Measurements from ENCODE around the gene AP2B1.

The AP2B1 gene

DNA sequence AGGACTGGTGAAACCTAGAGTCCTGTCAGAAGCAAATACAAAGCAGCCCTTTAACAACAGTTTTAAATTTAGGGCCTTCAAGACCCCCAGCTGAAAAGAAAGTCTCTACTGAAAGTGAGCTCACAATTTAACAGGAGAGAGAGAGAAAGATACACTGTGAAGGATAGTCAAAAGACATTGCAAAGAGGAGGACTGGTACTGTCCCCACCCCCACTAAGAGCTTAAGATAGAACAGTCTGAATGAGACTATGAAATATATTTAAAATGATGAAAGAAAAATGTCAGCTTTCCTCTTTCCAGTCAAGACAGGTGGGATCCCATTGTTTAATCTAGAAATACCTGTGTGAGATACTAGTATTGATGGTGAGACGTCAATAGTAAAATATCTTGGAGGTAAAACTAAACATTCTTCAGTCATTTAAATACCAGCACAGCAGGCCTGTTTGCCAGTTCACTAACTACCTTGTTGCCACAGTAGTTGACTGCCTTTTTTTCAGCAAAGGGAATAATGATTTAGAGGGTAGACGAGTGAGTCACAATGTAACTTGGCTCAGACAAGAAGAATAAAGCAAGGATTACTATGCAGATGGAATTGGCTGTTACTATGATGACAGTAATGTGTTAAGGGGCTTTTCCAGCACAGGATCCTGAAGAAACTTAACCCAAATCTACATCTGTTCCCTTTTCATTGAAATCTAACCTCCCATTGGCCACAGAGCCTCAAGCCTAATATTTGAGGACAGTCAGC is 97.1 kb downstream of the AP2B1 start:
- Histone ChIP-seq H3K9me3 (ENCODE audit: insufficient read depth, low read length) (no peaks in the 10 kb centered on the region), H3K9me2 (replicated peaks; ENCODE audit: insufficient read depth, low read length) (no peaks in the 10 kb centered on the region), H3F3A (ENCODE audit: insufficient read depth) (no peaks in the 10 kb centered on the region), H2AFZ (ENCODE audit: low read depth, low read length, severe bottlenecking) (no peak overlapping the region), H3K4me2 (ENCODE audit: low read depth, low read length, poor library complexity, severe bottlenecking) (no peak overlapping the region), H3K36me3 (ENCODE audit: low read length) (0 out of 2 replicates have a peak, but pooled peaks cover 12% of the 10 kb centered on the region), H3K79me2 (ENCODE audit: insufficient read depth, low read length) (no peaks in the 10 kb centered on the region), H3K9ac (ENCODE audit: low read length) (no peak overlapping the region), H3K27me3 (ENCODE audit: low read length) (no peaks in the 10 kb centered on the region), H3K4me3 (ENCODE audit: insufficient read depth, low read length, poor library complexity, severe bottlenecking) (no peak overlapping the region), H3K27ac (ENCODE audit: low read depth, low read length) (no peak overlapping the region), H4K20me1 (ENCODE audit: low read depth, low read length) (no peaks in the 10 kb centered on the region)
- TF ChIP-seq EZH2phosphoT487 (conservative IDR thresholded peaks at IDR 0.05; ENCODE audit: low read length): no peak
- no peak for TF ChIP-seq CTCF (IDR thresholded peaks at IDR 0.05; ENCODE audit: insufficient read depth, low read length, poor library complexity, severe bottlenecking)

- H3K4me2 ChIP-seq (ENCODE audit: low read depth, low read length, poor library complexity, severe bottlenecking): no peak overlapping the region
- no peak overlapping the region for H2AFZ ChIP-seq (ENCODE audit: low read depth, low read length, severe bottlenecking)
- H3K36me3 ChIP-seq (ENCODE audit: low read length): 0 out of 2 replicates have a peak, but pooled peaks cover 3% of the 10 kb centered on the region
- no peaks in the 10 kb centered on the region for H3F3A ChIP-seq (ENCODE audit: insufficient read depth)
- H3K27ac ChIP-seq (ENCODE audit: low read depth, low read length): no peak overlapping the region
- H4K20me1 ChIP-seq (ENCODE audit: low read depth, low read length): no peaks in the 10 kb centered on the region
- H3K27me3 ChIP-seq (ENCODE audit: low read length): no peaks in the 10 kb centered on the region
- H3K9me3 ChIP-seq (ENCODE audit: insufficient read depth, low read length): no peaks in the 10 kb centered on the region
- H3K79me2 ChIP-seq (ENCODE audit: insufficient read depth, low read length): no peaks in the 10 kb centered on the region
- TF ChIP-seq CTCF (IDR thresholded peaks at IDR 0.05; ENCODE audit: insufficient read depth, low read length, poor library complexity, severe bottlenecking): no peak
- TF ChIP-seq EZH2phosphoT487 (conservative IDR thresholded peaks at IDR 0.05; ENCODE audit: low read length): no peak
- H3K9me2 ChIP-seq (replicated peaks; ENCODE audit: insufficient read depth, low read length): no peaks in the 10 kb centered on the region
- H3K9ac ChIP-seq (ENCODE audit: low read length): no peak overlapping the region
- no peak overlapping the region for H3K4me3 ChIP-seq (ENCODE audit: insufficient read depth, low read length, poor library complexity, severe bottlenecking)
Observed at GRCh38 chr17:35692512-35693210, 105.5 kb downstream of the AP2B1 start.

GRCh38 chr17:35693662-35694061 is 106.5 kb downstream of the AP2B1 start:
- TF ChIP-seq CTCF (IDR thresholded peaks at IDR 0.05; ENCODE audit: insufficient read depth, low read length, poor library complexity, severe bottlenecking) (no peak), EZH2phosphoT487 (conservative IDR thresholded peaks at IDR 0.05; ENCODE audit: low read length) (no peak)
- H3F3A ChIP-seq (ENCODE audit: insufficient read depth): no peaks in the 10 kb centered on the region
- no peaks in the 10 kb centered on the region for H3K79me2 ChIP-seq (ENCODE audit: insufficient read depth, low read length)
- H4K20me1 ChIP-seq (ENCODE audit: low read depth, low read length): no peaks in the 10 kb centered on the region
- no peaks in the 10 kb centered on the region for H3K9me2 ChIP-seq (replicated peaks; ENCODE audit: insufficient read depth, low read length)
- no peaks in the 10 kb centered on the region for H3K9me3 ChIP-seq (ENCODE audit: insufficient read depth, low read length)
- H3K4me2 ChIP-seq (ENCODE audit: low read depth, low read length, poor library complexity, severe bottlenecking): no peak overlapping the region
- 0 out of 2 replicates have a peak, but pooled peaks cover 3% of the 10 kb centered on the region for H3K36me3 ChIP-seq (ENCODE audit: low read length)
- no peak overlapping the region for H3K4me3 ChIP-seq (ENCODE audit: insufficient read depth, low read length, poor library complexity, severe bottlenecking)
- H3K27ac ChIP-seq (ENCODE audit: low read depth, low read length): no peak overlapping the region
- H3K27me3 ChIP-seq (ENCODE audit: low read length): no peaks in the 10 kb centered on the region
- H2AFZ ChIP-seq (ENCODE audit: low read depth, low read length, severe bottlenecking): no peak overlapping the region
- no peak overlapping the region for H3K9ac ChIP-seq (ENCODE audit: low read length)

Measured in SU-DHL-6 (cell line).